HUES6 (cell line): ENCODE measurements around the gene FBXL7.

ENCODE experiments used
- H3K27ac ChIP-seq: 2 replicates; pipeline ENCODE4 v1.7.0; 2013; ENCODE audit warnings: low read depth, mild to moderate bottlenecking, low read length, inconsistent platforms
- H3K27me3 ChIP-seq: 2 replicates; pipeline ENCODE4 v1.6.1; 2013; ENCODE audit warnings: low read length; ENCODE audit not compliant: control insufficient read depth, insufficient read depth
- H3K36me3 ChIP-seq: 2 replicates; pipeline ENCODE4 v1.6.1; 2013; ENCODE audit warnings: low read length; ENCODE audit not compliant: control insufficient read depth, insufficient read depth
- H3K4me1 ChIP-seq: 2 replicates; pipeline ENCODE4 v1.6.1; 2013; ENCODE audit warnings: low read length; ENCODE audit not compliant: control insufficient read depth, insufficient read depth
- H3K4me3 ChIP-seq: 2 replicates; pipeline ENCODE4 v1.5.1; 2013; ENCODE audit warnings: low read depth, low read length
- H3K9ac ChIP-seq: one replicate; pipeline ENCODE4 v1.6.1; 2013; ENCODE audit warnings: mild to moderate bottlenecking, low read length
- H3K9me3 ChIP-seq: 2 replicates; pipeline ENCODE4 v1.6.1; 2013; ENCODE audit warnings: low read depth, low read length; ENCODE audit not compliant: control insufficient read depth, insufficient read depth

FBXL7 gene

DNA sequence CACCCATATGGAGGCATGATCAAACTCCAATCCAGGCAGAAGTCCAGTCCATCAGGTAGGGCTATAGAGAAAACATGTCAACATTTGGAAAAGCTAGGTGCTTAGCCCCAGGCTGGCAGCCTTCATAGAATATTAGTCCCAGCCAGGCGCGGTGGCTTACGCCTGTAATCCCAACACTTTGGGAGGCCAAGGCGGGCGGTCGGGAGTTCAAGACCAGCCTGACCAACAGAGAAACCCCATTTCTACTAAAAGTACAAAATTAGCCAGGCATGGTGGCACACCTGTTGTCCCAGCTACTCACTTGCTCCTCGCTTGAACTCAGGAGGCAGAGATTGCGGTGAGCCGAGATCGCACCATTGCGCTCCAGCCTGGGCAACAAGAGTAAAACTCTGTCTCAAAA lies 393.9 kb downstream of the FBXL7 start:
- Histone ChIP-seq H3K4me1 (peaks cover 8% of the 10 kb centered on the region; the same call in 1 of the 2 replicates), H3K4me3 (no peak overlapping the region), H3K27me3 (no peaks in the 10 kb centered on the region), H3K9ac (no peak overlapping the region), H3K36me3 (no peaks in the 10 kb centered on the region), H3K9me3 (no peaks in the 10 kb centered on the region), H3K27ac (no peak overlapping the region)

GRCh38 chr5:15897656-15898055 lies 397.7 kb downstream of the FBXL7 start:
- no peaks in the 10 kb centered on the region for H3K27me3 ChIP-seq
- no peak overlapping the region for H3K4me3 ChIP-seq
- H3K9me3 ChIP-seq, result no peaks in the 10 kb centered on the region
- no peaks in the 10 kb centered on the region for H3K36me3 ChIP-seq
- no peak overlapping the region for H3K9ac ChIP-seq
- no peak overlapping the region for H3K27ac ChIP-seq
- peaks cover 8% of the 10 kb centered on the region; the same call in 1 of the 2 replicates for H3K4me1 ChIP-seq

DNA sequence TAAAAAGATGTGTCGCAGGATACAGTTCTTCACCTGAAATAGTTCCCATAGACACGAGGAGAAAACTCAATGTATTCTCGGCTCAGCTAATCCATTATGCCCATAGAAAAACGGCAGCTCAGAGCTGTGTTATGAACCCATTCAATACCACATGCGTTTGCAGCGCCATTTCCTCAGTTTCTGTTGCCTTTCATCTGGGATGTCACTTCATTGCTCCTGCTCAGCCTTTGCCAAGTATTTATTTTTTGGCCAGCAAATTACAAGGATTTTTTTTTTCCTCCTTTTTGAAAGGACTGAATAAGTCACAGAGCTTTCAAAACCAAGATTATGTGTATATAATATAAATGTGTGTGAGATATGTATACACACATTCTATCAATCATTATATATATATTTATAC lies 398.7 kb downstream of the FBXL7 start:
- H3K4me1 ChIP-seq, result peaks cover 8% of the 10 kb centered on the region; the same call in 1 of the 2 replicates

DNA sequence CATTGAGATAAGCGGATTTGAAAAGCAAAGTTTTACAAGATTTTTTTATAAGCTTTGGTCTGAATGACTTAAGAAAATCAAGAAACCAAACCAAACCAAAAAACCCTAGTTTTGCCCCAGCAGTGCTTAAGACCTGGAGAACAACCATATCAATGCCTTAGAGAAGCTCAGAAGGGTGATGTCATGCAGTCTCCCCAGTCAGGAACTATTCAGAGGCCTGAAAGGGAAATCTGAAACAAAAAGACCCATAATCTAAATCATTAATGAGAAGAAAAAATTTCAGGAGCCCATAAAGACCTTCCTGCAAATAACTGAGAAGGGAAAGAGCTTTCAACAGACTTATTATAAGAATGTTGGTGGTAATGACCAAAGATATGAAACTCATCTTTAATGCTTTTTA lies 399.5 kb downstream of the FBXL7 start:
- Histone ChIP-seq H3K9me3 (no peaks in the 10 kb centered on the region), H3K36me3 (no peaks in the 10 kb centered on the region), H3K4me3 (no peak overlapping the region), H3K27ac (no peak overlapping the region), H3K9ac (no peak overlapping the region), H3K27me3 (no peaks in the 10 kb centered on the region), H3K4me1 (peaks cover 8% of the 10 kb centered on the region; the same call in 1 of the 2 replicates)

More for the DNA sequence above, 398.7 kb downstream of the FBXL7 start:
- H3K4me3 ChIP-seq, result no peak overlapping the region
- H3K27ac ChIP-seq, result no peak overlapping the region
- H3K36me3 ChIP-seq, result no peaks in the 10 kb centered on the region
- H3K9ac ChIP-seq, result no peak overlapping the region
- no peaks in the 10 kb centered on the region for H3K9me3 ChIP-seq
- H3K27me3 ChIP-seq, result no peaks in the 10 kb centered on the region

DNA sequence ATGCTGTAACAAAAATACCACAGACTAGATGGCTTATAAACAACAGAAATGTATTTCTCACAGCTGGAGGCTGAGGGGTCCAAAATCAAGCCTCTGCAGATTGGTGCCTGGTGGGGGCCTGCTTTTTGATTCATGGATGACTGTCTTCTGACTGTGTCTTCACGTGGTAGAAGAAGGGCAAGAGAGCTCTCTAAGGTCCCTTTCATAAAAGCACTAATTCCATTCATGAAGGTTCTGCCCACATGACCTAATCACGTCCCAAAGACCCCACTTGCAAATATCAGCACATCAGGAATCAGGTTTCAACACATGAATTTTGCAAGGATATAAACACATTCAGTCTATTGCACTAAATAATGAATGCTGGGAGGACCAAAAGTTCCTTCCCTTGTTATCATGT lies 401.2 kb downstream of the FBXL7 start:
- H3K27me3 ChIP-seq, result no peaks in the 10 kb centered on the region
- no peak overlapping the region for H3K9ac ChIP-seq
- no peak overlapping the region for H3K27ac ChIP-seq
- no peaks in the 10 kb centered on the region for H3K36me3 ChIP-seq
- no peak overlapping the region for H3K4me3 ChIP-seq
- H3K9me3 ChIP-seq, result no peaks in the 10 kb centered on the region
- peaks cover 7% of the 10 kb centered on the region; the same call in 1 of the 2 replicates for H3K4me1 ChIP-seq

DNA sequence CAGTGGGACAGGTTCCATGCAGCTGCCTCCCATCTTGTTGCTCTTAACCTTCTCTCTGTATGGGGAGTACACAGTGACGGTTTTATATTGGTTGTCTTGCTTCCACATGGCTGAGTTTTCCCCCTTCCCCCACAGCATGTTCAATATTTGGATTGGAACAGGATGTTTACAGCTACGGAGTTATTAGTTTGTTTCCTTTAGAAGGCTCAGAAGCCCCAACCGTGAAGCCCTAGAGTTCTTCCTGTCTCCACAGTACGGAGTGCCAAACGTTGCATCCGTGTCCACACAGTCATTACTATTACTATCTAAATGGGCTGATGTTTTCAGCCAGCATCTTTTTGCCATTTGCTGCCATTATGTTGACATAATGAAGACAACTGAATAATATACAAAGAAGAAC lies 402.1 kb downstream of the FBXL7 start:
- H3K4me1 ChIP-seq, result no peaks in the 10 kb centered on the region
- no peak overlapping the region for H3K9ac ChIP-seq
- H3K9me3 ChIP-seq, result no peaks in the 10 kb centered on the region
- no peaks in the 10 kb centered on the region for H3K36me3 ChIP-seq
- H3K4me3 ChIP-seq, result no peak overlapping the region
- H3K27me3 ChIP-seq, result no peaks in the 10 kb centered on the region
- H3K27ac ChIP-seq, result no peak overlapping the region

- Histone ChIP-seq H3K9ac (no peak overlapping the region), H3K36me3 (no peaks in the 10 kb centered on the region), H3K9me3 (no peaks in the 10 kb centered on the region), H3K4me1 (no peaks in the 10 kb centered on the region), H3K27ac (no peak overlapping the region), H3K27me3 (no peaks in the 10 kb centered on the region), H3K4me3 (no peak overlapping the region)
Measured at GRCh38 chr5:15904899-15905830, 405.2 kb downstream of the FBXL7 start.

GRCh38 chr5:15914638-15915037 lies 414.7 kb downstream of the FBXL7 start:
- H3K27ac ChIP-seq, result no peak overlapping the region
- H3K4me3 ChIP-seq, result no peak overlapping the region
- H3K9ac ChIP-seq, result no peak overlapping the region
- no peaks in the 10 kb centered on the region for H3K36me3 ChIP-seq
- peaks cover 14% of the 10 kb centered on the region for H3K4me1 ChIP-seq
- no peaks in the 10 kb centered on the region for H3K27me3 ChIP-seq
- H3K9me3 ChIP-seq, result no peaks in the 10 kb centered on the region

DNA sequence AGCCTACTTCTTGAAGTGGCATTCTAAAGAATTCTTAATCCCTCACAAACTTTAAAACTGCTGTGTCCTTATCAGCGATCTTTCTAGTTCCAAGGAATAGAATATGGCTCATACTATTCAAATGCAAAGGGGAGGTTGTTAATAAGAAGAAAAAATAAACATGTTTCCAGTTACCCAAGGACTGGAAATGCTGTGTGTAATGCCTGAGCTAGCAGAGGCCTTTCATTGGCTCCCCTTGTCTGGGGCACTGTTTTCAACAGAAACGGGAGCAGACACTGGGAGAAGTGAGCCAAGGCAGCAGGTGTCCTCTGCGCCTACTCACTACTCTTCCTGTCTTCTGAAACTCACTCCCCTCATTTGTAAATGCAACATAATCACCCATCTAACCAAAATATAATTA lies 426.6 kb downstream of the FBXL7 start:
- no peaks in the 10 kb centered on the region for H3K27me3 ChIP-seq

GRCh38 chr5:15927710-15928380 lies 427.9 kb downstream of the FBXL7 start:
- H3K4me1 ChIP-seq, result peaks cover 10% of the 10 kb centered on the region; the same call in 1 of the 2 replicates
- no peak overlapping the region for H3K27ac ChIP-seq
- no peak overlapping the region for H3K9ac ChIP-seq
- H3K27me3 ChIP-seq, result no peaks in the 10 kb centered on the region
- H3K4me3 ChIP-seq, result no peak overlapping the region
- H3K9me3 ChIP-seq, result no peaks in the 10 kb centered on the region
- no peaks in the 10 kb centered on the region for H3K36me3 ChIP-seq

More for the DNA sequence above, 426.6 kb downstream of the FBXL7 start:
- Histone ChIP-seq H3K27ac (no peak overlapping the region), H3K36me3 (no peaks in the 10 kb centered on the region), H3K4me1 (peaks cover 5% of the 10 kb centered on the region; the same call in 1 of the 2 replicates), H3K9ac (no peak overlapping the region), H3K9me3 (no peaks in the 10 kb centered on the region), H3K4me3 (no peak overlapping the region)
